ENCODE data around the gene MRTFA. TPM values are rescaled to one million over a fixed set of nuclear protein-coding genes. Genes with fewer than 3 reads are reported as not detected.

The MRTFA gene
- total RNA-seq, 4 donors from 2014 or later, result 36.3 to 98.2 (median 78.1) TPM

- no peaks in the 10 kb centered on the region for H3K36me3 ChIP-seq
- TF ChIP-seq CTCF (IDR thresholded peaks at IDR 0.05) (no peak), POLR2A (IDR thresholded peaks at IDR 0.05) (no peak)
- no peak overlapping the region for H3K27ac ChIP-seq
- no peaks in the 10 kb centered on the region for H3K27me3 ChIP-seq
- no peak for DNase-seq
- H3K4me1 ChIP-seq, result peaks cover 0 to 6% (median 0%) of the 10 kb centered on the region in 4 donors
- no peaks in the 10 kb centered on the region for H3K9me3 ChIP-seq
- H3K4me3 ChIP-seq, result no peak overlapping the region
These were observed 118.9 kb downstream of the MRTFA start for GRCh38 chr22:40517631-40518030.

- no peaks in the 10 kb centered on the region for H3K9me3 ChIP-seq
These were observed 120.1 kb downstream of the MRTFA start for GRCh38 chr22:40516416-40516815.

GRCh38 chr22:40512426-40513136 is 123.9 kb downstream of the MRTFA start:
- H3K4me1 ChIP-seq, result peaks cover 0 to 30% (median 0%) of the 10 kb centered on the region in 4 donors
- no peak for DNase-seq
- H3K27ac ChIP-seq, result peak overlapping the region in 3 of 4 donors; percentile 43 to 70 (median 58)

More at GRCh38 chr22:40516416-40516815, 120.1 kb downstream of the MRTFA start:
- no peak for TF ChIP-seq POLR2A (IDR thresholded peaks at IDR 0.05)
- TF ChIP-seq CTCF (IDR thresholded peaks at IDR 0.05), result no peak
- no peak overlapping the region for H3K4me3 ChIP-seq
- peaks cover 0 to 6% (median 0%) of the 10 kb centered on the region in 4 donors for H3K4me1 ChIP-seq
- DNase-seq, result no peak
- H3K36me3 ChIP-seq, result no peaks in the 10 kb centered on the region
- no peaks in the 10 kb centered on the region for H3K27me3 ChIP-seq
- H3K27ac ChIP-seq, result no peak overlapping the region

GRCh38 chr22:40511604-40512003 is 124.9 kb downstream of the MRTFA start:
- DNase-seq, result no peak
- Histone ChIP-seq H3K4me3 (no peak overlapping the region), H3K27ac (peak overlapping the region; percentile 28 to 70 (median 50)), H3K36me3 (no peaks in the 10 kb centered on the region), H3K9me3 (no peaks in the 10 kb centered on the region), H3K4me1 (peaks cover 0 to 30% (median 0%) of the 10 kb centered on the region in 4 donors), H3K27me3 (no peaks in the 10 kb centered on the region)
- no peak for TF ChIP-seq CTCF (IDR thresholded peaks at IDR 0.05)
- no peak for TF ChIP-seq POLR2A (IDR thresholded peaks at IDR 0.05)

More at GRCh38 chr22:40512426-40513136, 123.9 kb downstream of the MRTFA start:
- Histone ChIP-seq H3K27me3 (no peaks in the 10 kb centered on the region), H3K9me3 (no peaks in the 10 kb centered on the region), H3K4me3 (no peak overlapping the region), H3K36me3 (no peaks in the 10 kb centered on the region)
- TF ChIP-seq POLR2A (IDR thresholded peaks at IDR 0.05) (no peak), CTCF (IDR thresholded peaks at IDR 0.05) (no peak)

- no peaks in the 10 kb centered on the region for H3K36me3 ChIP-seq
- DNase-seq, result no peak
- H3K27ac ChIP-seq, result peak overlapping the region in 3 of 4 donors; percentile 6 to 70 (median 69)
- peaks cover 0 to 30% (median 0%) of the 10 kb centered on the region in 4 donors for H3K4me1 ChIP-seq
- TF ChIP-seq POLR2A (IDR thresholded peaks at IDR 0.05), result no peak
- TF ChIP-seq CTCF (IDR thresholded peaks at IDR 0.05), result no peak
- H3K9me3 ChIP-seq, result no peaks in the 10 kb centered on the region
- no peak overlapping the region for H3K4me3 ChIP-seq
- H3K27me3 ChIP-seq, result no peaks in the 10 kb centered on the region
These were observed 125.7 kb downstream of the MRTFA start for GRCh38 chr22:40510631-40511364.
